Activated effector memory CD4-positive, alpha-beta T cell treated with anti-CD3 and anti-CD28 coated beads, Interleukin-2, amount 50 U/mL, for 16 hours (primary cell): ENCODE results near the gene RTN4RL1.

Experiments
- DNase-seq: peaks from one replicate; pipeline ENCODE4 v3.0.0-alpha.2; 2020

Gene RTN4RL1

DNA sequence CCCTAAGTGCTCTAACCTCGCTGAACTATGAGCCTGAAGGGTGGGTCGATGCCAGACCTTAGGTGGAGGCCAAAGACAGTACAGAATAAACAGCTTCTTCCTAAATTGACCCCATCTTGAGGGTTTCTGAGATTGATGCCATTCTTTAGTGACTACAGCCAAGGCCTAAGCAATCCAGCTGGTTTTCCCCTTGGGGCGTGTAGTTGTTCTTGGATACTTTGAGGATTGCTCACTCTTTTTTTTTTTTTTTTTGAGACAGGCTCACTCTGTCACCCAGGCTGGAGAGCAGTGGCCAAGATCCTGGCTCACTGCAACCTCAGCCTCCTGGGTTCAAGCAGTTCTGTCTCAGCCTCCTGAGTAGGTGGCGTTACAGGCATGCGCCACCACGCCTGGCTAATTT lies 18.7 kb upstream of the RTN4RL1 start:
- DNase-seq = no peak

DNA sequence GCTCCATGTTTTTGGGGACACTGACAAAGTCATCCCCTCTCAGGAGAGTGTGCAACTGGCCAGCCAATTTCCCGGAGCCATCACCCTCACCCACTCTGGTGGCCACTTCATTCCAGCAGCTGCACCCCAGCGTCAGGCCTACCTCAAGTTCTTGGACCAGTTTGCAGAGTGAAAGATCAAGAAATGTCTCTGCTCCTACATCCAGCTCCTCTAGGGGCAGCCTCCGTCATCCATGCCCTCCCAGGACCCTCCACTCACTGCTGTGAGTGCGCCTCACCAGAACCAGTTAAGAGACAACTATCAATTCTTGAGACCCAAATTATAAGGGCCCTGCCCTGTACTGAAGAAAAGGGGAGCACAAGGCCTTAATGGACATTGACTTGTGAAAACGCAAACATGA lies 17.8 kb upstream of the RTN4RL1 start:
- no peak for DNase-seq

DNA sequence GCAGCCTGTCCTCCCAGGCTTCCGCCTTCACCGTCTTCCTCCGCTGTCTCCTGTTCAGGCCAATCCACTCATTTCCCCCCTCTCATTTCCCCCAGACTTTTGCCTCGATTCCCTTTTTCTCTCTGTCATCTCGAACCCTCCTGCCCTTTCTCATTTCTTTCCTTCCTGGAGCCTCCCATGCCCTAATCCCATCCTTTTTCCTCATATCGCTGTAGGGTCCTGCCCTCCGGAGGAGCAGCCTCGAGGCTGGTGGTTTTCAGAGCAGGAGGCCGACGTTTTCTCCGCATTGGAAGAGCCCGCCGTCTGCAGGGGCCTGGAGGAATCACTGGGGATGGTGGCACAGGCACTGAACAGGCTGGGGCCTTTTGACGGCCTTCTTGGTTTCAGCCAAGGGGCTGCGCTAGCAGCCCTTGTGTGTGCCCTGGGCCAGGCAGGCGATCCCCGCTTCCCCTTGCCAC lies 17.3 kb upstream of the RTN4RL1 start:
- no peak for DNase-seq

DNA sequence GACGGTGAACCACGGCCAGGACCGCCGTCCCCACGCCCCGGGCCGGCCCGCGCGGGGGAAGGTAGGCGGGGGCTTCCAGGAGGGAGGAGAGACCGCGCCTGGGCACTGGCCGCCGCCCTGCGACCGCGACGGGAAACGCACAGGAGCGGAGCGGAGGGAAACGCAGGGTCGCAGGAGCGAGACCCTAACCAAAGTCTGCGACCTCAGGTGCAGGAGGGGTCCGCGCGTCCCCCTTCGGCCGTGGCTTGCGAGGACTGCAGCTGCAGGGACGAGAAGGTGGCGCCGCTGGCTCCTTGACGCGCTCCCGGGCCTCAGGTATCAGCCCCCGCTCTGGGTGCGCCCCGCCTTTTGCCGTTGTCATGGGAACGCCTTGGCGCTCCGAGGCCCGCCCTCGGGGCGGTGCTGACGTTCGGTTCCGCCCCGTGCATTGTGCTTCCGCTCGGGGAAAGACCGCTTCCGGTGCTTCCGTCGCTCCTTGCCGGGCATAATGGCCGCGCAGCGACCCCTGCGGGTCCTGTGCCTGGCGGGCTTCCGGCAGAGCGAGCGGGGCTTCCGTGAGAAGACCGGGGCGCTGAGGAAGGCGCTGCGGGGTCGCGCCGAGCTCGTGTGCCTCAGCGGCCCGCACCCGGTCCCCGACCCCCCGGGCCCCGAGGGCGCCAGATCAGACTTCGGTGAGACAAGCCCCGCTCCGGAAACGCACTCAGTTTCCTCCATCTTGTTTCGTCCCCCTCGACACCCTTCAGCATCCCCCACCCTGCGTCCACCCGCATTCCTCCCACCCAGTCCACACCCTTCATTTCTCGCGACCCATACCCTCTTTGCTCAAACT lies 16.6 kb upstream of the RTN4RL1 start, which contains the start of gene OVCA2:
OVCA2 (plus strand) TSS at position 462 of the 829 bp plus-strand sequence; CDS start at position 488, 26 bp downstream.
- DNase-seq = peak; percentile 99

DNA sequence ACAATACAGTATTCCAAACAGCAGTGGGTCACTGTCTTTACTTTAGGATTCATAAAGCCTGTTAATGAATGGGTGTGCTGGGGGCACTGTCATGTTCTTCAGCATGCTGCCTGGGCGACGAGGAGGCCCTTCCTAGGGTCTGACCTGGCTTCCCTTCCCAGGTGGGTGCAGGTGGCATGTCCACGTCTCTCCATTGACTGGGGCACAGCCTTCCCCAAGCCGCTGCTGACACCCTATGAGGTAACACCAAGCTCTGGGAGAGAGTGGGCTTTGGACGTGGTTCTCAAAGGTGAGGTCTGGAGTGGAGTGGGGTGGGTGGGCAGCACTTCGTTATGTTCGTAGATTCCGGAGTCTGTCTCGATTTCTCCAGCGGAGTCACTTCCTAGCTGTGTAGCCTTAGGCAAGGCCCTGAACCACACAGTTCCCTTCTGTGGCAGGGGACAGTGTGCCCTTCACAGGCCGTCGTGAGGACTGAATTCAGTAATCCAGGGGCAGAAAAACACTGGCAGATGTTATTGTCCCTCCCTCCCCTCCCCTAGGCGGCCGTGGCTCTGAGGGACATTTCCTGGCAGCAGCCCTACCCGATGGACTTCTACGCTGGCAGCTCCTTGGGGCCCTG lies 15.9 kb upstream of the RTN4RL1 start:
- no peak for DNase-seq

DNA sequence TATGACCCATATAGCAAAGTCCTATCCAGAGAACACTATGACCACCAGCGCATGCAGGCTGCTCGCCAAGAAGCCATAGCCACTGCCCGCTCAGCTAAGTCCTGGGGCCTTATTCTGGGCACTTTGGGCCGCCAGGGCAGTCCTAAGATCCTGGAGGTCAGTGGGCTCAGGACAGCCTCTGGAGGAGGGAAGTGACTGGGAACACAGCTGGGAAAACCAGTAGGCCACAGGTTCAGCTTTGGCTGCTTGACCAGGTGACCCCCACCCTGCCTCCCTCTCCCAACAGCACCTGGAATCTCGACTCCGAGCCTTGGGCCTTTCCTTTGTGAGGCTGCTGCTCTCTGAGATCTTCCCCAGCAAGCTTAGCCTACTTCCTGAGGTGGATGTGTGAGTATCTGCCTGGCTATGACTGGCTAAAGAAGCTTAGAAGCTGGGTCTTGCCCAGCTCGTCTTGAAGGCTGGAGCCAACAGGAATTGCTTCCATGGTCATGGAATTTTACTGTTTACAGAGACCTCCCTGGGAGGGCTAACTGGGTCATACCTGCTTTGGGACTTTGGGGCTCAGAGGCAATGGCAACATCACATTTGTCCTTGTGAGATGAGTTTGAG lies 15.2 kb upstream of the RTN4RL1 start:
- no peak for DNase-seq

DNA sequence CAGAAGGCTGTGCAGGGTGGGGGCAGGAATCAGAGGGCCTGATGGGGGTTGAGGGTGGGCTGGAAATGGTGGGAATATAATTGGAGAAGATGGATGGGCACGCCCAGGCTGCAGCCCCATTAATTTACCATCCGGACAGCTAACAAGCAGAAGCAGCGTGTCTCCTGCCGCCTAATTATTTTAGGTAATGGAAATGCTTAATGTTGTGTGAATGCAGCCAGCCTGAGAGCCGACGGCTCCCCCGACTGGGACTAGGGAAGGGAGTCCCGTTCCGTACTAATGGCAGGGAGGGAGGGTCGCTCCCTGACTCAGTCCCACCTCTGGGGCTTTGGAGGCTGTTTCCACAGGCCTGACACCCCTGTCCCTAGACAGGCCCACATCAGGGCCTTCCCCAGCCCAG lies 12.0 kb upstream of the RTN4RL1 start:
- no peak for DNase-seq

DNA sequence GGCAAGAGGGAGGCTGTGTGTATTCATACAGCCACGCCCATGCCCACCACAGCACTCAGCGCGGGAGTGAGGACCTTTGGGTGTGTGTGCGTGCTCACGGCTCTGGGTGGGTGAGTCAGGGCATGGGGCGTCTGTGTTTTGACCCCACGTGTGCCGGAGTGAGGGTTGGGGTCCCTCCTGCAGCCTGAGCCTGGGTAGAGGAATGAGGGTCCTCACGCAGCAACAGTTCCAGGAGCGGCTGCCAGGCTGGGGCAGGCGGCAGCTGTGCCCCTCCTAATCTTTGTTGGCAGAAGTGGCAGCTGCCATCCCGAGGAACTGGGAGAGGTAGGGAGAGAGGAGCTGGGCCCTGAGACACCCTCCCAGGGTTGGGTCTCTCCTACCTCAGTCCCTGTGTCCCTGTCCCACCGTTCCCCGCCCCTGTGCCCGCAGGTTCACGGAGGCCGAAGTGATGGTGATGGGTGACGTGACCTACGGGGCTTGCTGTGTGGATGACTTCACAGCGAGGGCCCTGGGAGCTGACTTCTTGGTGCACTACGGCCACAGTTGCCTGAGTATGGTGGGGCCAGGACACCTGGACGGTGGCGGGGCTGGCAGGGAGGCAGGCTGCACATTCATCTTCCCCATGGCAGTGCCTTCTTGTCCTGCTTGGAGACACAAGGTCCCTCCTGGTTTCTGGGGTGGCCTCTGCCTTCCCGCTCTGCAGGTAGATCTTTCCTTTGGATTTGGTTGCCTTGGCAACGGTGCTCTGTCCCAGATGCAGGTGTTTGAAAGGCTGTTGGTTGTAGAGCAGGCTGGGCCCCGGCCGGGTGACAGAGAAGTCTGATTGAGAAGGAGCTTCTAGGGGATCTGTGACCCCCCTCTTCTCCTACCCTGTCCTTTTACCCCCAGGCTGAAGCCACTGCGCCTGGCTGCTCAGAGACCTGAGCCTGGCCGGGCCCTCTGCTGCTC lies 10.7 kb upstream of the RTN4RL1 start:
- no peak for DNase-seq

DNA sequence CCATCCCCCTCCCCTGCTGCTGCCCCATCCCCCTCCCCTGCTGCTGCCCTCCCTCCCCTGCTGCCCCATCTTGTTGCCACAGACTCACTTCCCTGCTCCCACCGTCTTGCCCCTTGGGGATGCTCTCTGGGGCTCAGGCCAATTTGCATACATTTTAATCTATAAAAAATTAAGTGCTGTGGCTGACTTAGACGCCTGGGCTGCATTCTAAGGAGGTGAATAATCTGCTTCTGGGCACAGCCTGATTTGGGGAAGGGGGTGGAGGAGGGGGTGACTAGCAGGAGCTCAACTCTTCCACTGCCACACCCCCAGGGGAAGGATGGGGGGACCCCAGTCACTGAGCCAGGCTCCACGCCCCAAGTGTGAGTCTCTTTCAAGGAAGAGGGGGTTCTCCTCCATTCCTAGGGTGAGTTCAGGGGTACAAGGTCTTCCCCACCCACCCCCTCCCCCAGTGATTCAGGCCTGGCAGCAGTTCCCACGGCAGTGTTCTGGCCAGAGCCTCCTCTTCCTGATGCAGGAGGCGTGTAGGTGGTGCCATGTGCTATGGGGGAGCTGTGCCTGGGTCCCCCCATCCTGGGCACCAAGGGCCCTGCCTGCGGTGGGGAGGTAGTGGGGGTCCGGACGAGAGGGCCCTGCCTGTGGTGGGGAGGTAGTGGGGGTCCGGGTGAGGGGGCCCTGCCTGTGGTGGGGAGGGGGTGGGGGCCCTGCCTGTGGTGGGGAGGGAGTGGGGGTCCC lies 9.8 kb upstream of the RTN4RL1 start:
- DNase-seq = no peak

DNA sequence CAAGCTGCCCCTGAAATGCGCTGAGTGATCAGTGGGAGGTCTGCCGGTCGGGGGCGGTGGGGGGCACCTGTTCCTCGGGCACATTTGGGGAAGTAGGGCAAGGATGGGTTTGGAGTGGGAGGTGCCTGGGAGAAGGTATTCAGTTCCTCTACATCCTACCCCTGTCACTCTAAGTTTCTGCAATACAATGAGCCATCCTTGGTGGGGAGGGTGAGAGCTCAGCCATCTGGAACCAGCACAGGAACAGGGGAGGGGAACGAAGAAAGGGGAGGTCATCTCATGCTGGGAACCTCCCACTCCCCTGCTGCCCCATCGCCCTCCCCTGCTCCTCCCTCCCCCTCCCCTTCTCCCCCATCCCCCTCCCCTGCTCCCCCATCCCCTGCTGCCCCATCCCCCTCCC lies 9.0 kb upstream of the RTN4RL1 start:
- no peak for DNase-seq

DNA sequence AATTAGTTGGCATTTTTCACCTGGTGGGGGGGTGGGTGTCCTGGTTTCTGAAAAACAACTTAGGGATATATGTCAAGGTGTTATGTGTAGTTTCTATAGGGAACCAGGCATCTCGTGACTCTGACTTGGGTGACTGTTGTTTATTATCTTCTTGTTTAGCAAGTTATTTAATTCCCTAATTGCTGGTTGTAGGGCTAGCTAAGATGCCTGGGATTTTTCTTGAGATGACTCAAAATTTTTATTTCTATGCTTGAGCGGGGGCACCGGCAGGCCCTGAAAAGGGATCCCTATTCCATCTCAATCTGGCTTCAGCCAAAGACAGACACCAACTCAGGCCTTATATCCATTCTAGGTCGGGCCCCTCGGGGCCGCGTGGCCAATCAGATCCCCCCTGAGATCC lies 8.0 kb upstream of the RTN4RL1 start:
- DNase-seq = no peak

DNA sequence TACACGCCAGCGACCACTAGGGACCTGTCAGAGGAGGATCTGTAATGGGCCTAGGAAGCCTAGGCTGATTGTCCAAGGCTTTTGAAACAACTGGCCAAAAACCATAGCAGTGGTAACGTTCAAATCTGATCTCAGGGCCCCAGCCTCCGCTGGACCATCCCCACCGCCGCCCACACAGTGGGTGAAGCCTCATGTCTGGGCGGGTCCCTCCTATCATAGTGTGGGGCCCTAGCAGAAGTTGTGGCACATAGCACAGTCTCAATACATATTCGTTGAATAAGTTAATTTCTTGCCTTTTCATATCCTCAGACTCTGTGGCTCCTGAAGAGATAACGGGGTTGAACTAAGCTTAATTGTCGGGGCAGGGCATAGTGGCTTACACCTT lies 5.6 kb upstream of the RTN4RL1 start:
- DNase-seq = peak; percentile 80

DNA sequence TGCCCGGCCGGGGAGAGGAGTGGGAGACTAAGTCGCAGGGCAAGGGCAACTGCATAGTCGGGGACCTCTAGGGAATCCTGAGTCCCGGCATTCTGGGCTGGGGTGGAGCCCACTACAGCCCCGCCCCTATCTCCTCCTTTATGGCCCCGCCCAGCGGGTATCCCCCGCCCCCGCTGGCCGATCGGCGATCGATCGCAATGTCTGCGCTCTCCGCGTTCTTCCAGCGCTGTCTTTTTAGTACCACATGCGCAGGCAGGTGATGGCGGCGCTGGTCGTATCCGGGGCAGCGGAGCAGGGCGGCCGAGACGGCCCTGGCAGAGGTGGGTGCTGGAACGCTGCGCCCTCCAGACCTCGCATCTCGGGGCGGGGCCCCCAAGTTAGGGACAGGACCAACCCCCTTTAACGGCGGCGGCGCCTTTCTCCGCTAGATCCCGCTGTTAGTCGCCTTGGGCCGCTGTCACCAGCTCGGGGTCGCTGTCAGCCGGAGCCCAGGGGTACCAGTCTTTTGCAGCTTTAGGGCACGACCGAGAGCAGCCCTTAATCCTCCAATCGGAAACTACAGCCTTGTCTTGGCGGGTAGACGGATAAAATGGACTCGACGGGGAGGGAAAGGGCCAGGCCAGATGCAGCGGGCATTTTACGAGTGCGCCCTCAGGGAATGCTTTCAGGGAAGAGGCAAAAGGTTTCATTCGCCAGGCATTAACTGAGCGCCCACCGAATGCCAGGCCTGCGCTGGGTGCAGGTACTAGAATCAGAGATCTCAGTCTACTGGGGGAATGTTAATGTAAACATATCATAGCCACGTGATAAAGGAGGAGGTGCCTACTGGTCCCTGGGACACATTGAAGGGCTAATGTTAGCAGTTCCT lies 5.0 kb upstream of the RTN4RL1 start, which contains the start of gene DPH1:
DPH1 (plus strand) TSS at position 243 of the 868 bp plus-strand sequence; CDS start at position 260, 17 bp downstream.
- peak; percentile 96 for DNase-seq

DNA sequence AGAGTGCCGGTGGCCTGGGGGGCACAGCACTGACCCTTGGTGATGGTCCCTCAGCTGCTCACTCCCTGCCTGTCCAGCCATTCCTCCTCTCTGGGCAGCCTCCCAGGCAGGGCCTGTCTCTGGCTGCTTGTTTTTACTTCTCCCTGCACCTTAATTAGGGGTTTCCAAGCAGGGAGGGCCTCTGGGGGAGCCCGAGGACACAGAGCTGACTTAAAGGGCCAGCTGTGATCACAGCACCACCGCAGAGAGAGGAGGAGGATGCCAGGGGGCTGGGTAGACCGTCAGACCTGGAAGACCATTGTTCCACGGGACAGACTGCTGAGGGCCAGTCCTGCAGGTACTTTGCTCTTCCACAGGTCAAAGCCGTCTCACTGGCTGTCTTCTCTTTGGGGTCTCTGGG lies 3.6 kb upstream of the RTN4RL1 start:
- DNase-seq = no peak

DNA sequence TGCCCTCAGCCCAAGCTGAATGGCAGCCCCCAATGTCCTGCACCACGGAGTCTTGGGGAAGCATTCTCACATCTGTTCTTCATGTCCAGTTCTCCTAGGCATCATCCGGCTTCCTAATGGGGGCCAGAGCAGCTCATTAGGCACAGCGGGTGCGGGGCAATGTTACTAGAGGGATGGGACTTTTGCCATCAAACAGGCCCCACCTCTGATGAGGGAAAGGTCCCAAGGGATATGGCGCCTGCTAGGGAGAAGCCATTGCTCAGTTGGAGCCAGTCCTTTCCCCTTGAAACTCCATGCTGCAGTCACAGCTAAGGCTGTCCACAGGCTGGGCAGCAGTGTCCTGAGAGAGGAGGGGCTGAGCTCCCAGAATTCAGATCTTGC lies 3.1 kb upstream of the RTN4RL1 start:
- DNase-seq = no peak

DNA sequence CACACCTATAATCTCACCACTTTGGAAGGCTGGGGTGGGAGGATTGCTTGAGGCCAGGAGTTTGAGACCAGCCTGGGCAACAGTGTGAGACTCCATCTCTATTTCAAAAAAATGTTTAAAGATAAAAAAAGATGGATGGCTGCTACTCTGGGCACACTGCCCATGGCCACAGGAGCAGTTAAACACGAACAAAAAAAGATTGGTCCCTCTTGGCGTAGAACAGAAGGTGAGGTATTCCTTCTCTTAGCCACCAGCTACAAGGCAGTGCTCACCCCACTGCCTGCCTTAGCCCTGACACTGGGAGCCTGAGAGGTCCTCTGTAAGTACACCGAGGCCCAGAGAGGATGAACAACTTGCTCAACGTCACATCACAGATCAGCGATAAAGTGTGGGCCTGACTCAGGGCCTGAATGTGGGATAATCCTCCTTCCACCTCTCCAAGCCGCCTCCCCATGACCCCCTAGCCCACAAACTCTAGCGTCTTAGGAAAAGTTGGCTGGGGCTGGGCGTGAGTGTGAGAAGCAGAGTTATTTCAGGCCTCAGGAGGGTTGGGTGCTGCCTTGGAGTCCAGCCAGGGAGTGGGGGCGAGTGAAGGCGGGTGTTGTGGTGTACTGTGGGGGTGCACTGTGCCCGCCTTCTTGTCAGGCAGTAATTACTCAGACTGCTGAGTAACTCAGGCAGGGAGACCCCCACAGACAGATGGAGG lies 2.5 kb upstream of the RTN4RL1 start:
- no peak for DNase-seq

DNA sequence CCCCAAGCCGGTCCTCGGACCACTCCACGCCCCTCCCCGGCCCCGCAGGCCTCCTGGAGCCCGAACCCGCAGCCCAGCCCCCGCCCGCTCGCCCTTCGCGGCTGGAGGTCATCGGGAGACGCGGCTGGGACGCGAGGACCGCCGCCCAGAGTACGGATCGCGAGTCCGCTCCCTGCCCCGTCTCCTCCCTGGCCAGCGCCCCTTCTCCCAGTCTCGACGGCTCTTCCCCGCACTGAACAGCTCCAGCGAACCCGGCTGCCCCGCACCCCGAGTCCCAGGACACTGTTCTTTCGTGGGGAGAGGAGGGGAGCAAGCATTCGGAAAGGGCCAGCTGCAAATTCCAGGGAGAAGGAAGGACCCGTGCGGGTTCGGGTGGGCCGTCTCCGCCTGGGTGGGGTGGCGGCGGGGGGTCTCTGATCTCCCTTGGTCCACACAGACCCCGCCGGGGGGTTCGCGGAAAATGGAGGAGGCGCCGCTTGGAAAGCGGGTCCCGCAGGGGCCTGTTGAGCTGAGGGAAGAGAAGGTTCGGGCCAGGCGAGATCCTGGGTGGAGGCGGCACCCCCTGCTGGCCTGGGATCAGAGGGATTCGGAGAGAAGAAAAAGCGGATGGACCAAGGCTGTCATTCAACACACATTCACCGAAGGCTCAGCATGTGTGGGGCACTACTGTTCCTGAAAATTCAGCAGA lies 632 bp upstream of the RTN4RL1 start:
- DNase-seq = peak; percentile 69

DNA sequence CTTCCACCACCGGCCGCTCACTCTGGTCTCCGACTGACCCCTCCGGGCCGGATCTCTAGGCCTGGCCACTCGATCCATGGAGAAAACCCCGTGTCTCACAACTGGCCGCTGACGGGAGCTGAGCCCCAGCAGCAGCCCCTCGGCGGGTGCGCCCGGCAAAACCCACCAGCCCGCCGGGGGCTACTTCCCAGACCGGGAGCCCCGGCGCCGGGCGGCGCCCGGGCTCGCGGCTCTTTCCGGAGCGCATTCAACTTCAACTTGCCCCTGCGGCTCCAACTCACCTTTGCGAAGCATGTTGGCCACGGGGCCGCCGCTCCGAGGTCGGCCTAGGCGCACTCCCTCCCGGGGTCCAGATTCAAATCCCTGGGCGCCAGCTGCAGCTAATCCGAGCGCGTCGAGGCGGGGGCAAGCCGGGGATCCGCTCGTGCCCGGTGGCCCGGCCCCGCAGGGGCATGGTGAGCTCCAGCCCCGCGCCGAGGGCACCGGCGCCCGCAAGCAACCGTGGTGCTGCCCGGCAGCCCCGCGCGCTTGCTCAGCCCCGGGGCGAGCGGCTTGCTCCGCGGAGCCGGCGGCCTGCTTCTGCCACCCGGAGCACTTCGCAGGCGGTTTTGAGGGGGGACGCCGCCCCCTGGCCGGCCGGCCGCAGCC lies 438 bp downstream of the RTN4RL1 start:
- DNase-seq = no peak
